ENCODE data around the gene ACOT8.

DNA sequence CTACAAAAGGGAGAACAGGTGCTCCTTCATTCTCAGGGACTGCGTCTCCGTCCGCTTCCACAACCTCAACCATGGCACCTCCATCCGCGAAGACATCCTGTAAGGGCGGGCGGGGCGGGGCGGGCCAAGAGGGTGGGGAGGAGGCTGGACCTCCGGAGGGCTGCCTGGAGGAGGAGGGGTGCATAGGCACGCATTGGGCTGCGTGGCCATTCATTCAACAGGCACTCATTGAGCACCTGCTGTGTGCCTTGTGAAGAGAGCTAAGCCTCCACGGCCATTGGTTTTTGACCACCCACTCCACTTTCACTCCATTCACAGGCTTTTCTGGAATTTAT, 657 bp upstream of the ACOT8 start:
- no peak for TF ChIP-seq ESRRG (CRISPR knock-in tag; IDR thresholded peaks at IDR 0.05)
- TF ChIP-seq ISL1 (CRISPR knock-in tag; IDR thresholded peaks at IDR 0.05): no peak
- TF ChIP-seq, protein P1, sequence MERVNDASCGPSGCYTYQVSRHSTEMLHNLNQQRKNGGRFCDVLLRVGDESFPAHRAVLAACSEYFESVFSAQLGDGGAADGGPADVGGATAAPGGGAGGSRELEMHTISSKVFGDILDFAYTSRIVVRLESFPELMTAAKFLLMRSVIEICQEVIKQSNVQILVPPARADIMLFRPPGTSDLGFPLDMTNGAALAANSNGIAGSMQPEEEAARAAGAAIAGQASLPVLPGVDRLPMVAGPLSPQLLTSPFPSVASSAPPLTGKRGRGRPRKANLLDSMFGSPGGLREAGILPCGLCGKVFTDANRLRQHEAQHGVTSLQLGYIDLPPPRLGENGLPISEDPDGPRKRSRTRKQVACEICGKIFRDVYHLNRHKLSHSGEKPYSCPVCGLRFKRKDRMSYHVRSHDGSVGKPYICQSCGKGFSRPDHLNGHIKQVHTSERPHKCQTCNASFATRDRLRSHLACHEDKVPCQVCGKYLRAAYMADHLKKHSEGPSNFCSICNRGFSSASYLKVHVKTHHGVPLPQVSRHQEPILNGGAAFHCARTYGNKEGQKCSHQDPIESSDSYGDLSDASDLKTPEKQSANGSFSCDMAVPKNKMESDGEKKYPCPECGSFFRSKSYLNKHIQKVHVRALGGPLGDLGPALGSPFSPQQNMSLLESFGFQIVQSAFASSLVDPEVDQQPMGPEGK (CRISPR knock-in tag; IDR thresholded peaks at IDR 0.05; ENCODE audit: borderline replicate concordance): no peak
- no peak for TF ChIP-seq ZFP3 (CRISPR knock-in tag; IDR thresholded peaks at IDR 0.05)
- no peak for TF ChIP-seq ARNTL (CRISPR knock-in tag; IDR thresholded peaks at IDR 0.05; ENCODE audit: borderline replicate concordance, low read depth)
- TF ChIP-seq TCF4 (CRISPR knock-in tag; IDR thresholded peaks at IDR 0.05; ENCODE audit: borderline replicate concordance): no peak
- TF ChIP-seq TOX (CRISPR knock-in tag; IDR thresholded peaks at IDR 0.05; ENCODE audit: borderline replicate concordance): no peak
- no peak for TF ChIP-seq PPARA (CRISPR knock-in tag; IDR thresholded peaks at IDR 0.05; ENCODE audit: borderline replicate concordance)
- TF ChIP-seq ZFP30 (CRISPR knock-in tag; IDR thresholded peaks at IDR 0.05): no peak

Data from SK-N-SH treated with all-trans-retinoic acid at 6 μM for 48 hours (cell line).